H1 (cell line): ENCODE results near the gene PCDHA1. TPM values are rescaled to one million over a fixed set of nuclear protein-coding genes. Genes with fewer than 3 reads are reported as not detected.
"Not testable (repeated sequence)": the region's sequence is repeated elsewhere in the genome, so short reads cannot be mapped to it uniquely, and the experiment has no call there.

ENCODE experiments used
- CTCF ChIA-PET: fragments of 300-600 bp; sonication (Branson Sonifier 250); formaldehyde crosslinking; loops from one replicate; lab custom pipeline; 2021; ENCODE audit not compliant: partially characterized antibody; lab: Charles Lee
- POLR2A ChIA-PET: fragments of 300-600 bp; sonication (Branson Sonifier 250); formaldehyde crosslinking; loops from one replicate; lab custom pipeline; 2021; ENCODE audit warnings: inconsistent platforms; ENCODE audit not compliant: partially characterized antibody; lab: Charles Lee
- DNase-seq, 2 experiments: peaks; one replicate each; pipeline versions ENCODE4 v3.0.0 to v3.0.0-alpha.2; 2010 to 2022; ENCODE audit warnings: low spot score in 2 of 2, low read depth in 1 of 2, mixed read lengths in 1 of 2
- FAIRE-seq: peaks from 2 replicates; lab custom pipeline; 2011; peaks lifted over from hg19 to GRCh38; lab: Jason Lieb, UNC
- H2AFZ ChIP-seq: 2 replicates; pipeline ENCODE4 v1.8.1; 2012; ENCODE audit warnings: low read length, inconsistent platforms
- H2AK5ac ChIP-seq: 2 replicates; pipeline ENCODE4 v1.6.1; 2013; ENCODE audit warnings: low read depth, low read length
- H2BK120ac ChIP-seq: replicated peaks from 2 replicates; pipeline ENCODE3; 2013; ENCODE audit warnings: low read depth, low read length, inconsistent platforms
- H2BK12ac ChIP-seq: 2 replicates; pipeline ENCODE4 v1.6.1; 2013; ENCODE audit warnings: low read depth, low read length
- H2BK15ac ChIP-seq: 2 replicates; pipeline ENCODE4 v1.6.1; 2013; ENCODE audit warnings: low read length
- H2BK20ac ChIP-seq: 2 replicates; pipeline ENCODE4 v1.6.1; 2013; ENCODE audit warnings: low read length
- H2BK5ac ChIP-seq: 2 replicates; pipeline ENCODE4 v1.6.1; 2013; ENCODE audit warnings: low read depth, low read length
- H3K14ac ChIP-seq: 2 replicates; pipeline ENCODE4 v1.6.1; 2013; ENCODE audit warnings: inconsistent platforms; ENCODE audit not compliant: insufficient read length
- H3K18ac ChIP-seq: 2 replicates; pipeline ENCODE4 v1.6.1; 2013; ENCODE audit warnings: low read length; ENCODE audit errors: extremely low read depth
- H3K23ac ChIP-seq: 2 replicates; pipeline ENCODE4 v1.6.1; 2013; ENCODE audit warnings: inconsistent platforms; ENCODE audit not compliant: insufficient read length
- H3K23me2 ChIP-seq: 2 replicates; pipeline ENCODE4 v1.6.1; 2013; ENCODE audit warnings: low read depth, low read length
- H3K27ac ChIP-seq: 2 replicates; pipeline ENCODE4 v1.6.1; 2011; ENCODE audit warnings: low read depth, low read length, inconsistent platforms
- H3K27me3 ChIP-seq, 4 experiments: replicated peaks in 1 of 4; 1 replicate in 1 of 4; 2 replicates in 3 of 4; pipeline versions ENCODE4 v1.6.1 to v1.8.1; 2011 to 2013; ENCODE audit warnings: low read length in 3 of 4, mild to moderate bottlenecking in 3 of 4, inconsistent platforms in 2 of 4, mixed read lengths in 2 of 4, moderate library complexity in 1 of 4; ENCODE audit not compliant: control insufficient read depth in 3 of 4, insufficient read depth in 3 of 4; ENCODE audit errors: extremely low read depth in 1 of 4
- H3K36me3 ChIP-seq, 4 experiments: 2 replicates each; pipeline versions ENCODE4 v1.6.1 to v1.8.1; 2011 to 2013; ENCODE audit warnings: mild to moderate bottlenecking in 4 of 4, low read length in 3 of 4, moderate library complexity in 2 of 4, control low read depth in 1 of 4, inconsistent platforms in 1 of 4; ENCODE audit not compliant: insufficient read depth in 4 of 4, control insufficient read depth in 2 of 4
- H3K4ac ChIP-seq: replicated peaks from 2 replicates; pipeline ENCODE3; 2013; ENCODE audit warnings: low read length, low read depth, mixed read lengths, inconsistent platforms; ENCODE audit not compliant: insufficient read length
- H3K4me1 ChIP-seq, 4 experiments: replicated peaks in 1 of 4; 1 replicate in 1 of 4; 2 replicates in 3 of 4; pipeline versions ENCODE4 v1.6.1 to v1.8.1; 2011 to 2013; ENCODE audit warnings: low read length in 3 of 4, inconsistent platforms in 2 of 4, mixed read lengths in 1 of 4; ENCODE audit not compliant: insufficient read depth in 4 of 4, control insufficient read depth in 3 of 4
- H3K4me2 ChIP-seq, 2 experiments: 2 replicates each; pipeline versions ENCODE4 v1.6.1 to v1.8.1; 2011 to 2013; ENCODE audit warnings: low read depth in 2 of 2, low read length in 2 of 2, control low read depth in 1 of 2, inconsistent platforms in 1 of 2, mild to moderate bottlenecking in 1 of 2; ENCODE audit not compliant: insufficient read depth in 1 of 2
- H3K4me3 ChIP-seq, 4 experiments: fragments of 200-600, 300-600 bp in 1 of 4; sonication (generic), shearing (Covaris generic), sonication (Bioruptor Twin) in 1 of 4; 2 replicates each; pipeline versions ENCODE4 v1.5.1 to v1.8.1; 2011 to 2016; ENCODE audit warnings: low read length in 4 of 4, low read depth in 3 of 4, control low read depth in 2 of 4, inconsistent platforms in 2 of 4, mild to moderate bottlenecking in 2 of 4, mixed read lengths in 1 of 4, moderate library complexity in 1 of 4; ENCODE audit not compliant: insufficient read depth in 2 of 4; ENCODE audit errors: extremely low read depth in 1 of 4
- H3K56ac ChIP-seq: replicated peaks from 2 replicates; pipeline ENCODE3; 2013; ENCODE audit warnings: low read depth, mild to moderate bottlenecking, mixed read lengths, low read length, inconsistent platforms; ENCODE audit not compliant: insufficient read length
- H3K79me1 ChIP-seq: 2 replicates; pipeline ENCODE4 v1.6.1; 2013; ENCODE audit warnings: low read depth, low read length, control low read depth
- H3K79me2 ChIP-seq, 2 experiments: 2 replicates each; pipeline versions ENCODE4 v1.6.1 to v1.8.1; 2012 to 2013; ENCODE audit warnings: low read length in 2 of 2, mild to moderate bottlenecking in 2 of 2, inconsistent platforms in 1 of 2; ENCODE audit not compliant: insufficient read depth in 2 of 2, control insufficient read depth in 1 of 2
- H3K9ac ChIP-seq, 4 experiments: replicated peaks in 1 of 4; 1 replicate in 1 of 4; 2 replicates in 3 of 4; pipeline versions ENCODE4 v1.6.1 to v1.8.1; 2011 to 2013; ENCODE audit warnings: low read depth in 3 of 4, low read length in 3 of 4, control low read depth in 2 of 4, mild to moderate bottlenecking in 2 of 4, moderate library complexity in 2 of 4, inconsistent platforms in 1 of 4; ENCODE audit errors: extremely low read depth in 1 of 4
- H3K9me3 ChIP-seq, 2 experiments: 2 replicates each; pipeline versions ENCODE4 v1.6.1 to v1.8.1; 2012 to 2013; ENCODE audit warnings: mild to moderate bottlenecking in 2 of 2, moderate library complexity in 2 of 2, control low read depth in 1 of 2, inconsistent platforms in 1 of 2, low read depth in 1 of 2, low read length in 1 of 2, mixed read lengths in 1 of 2; ENCODE audit not compliant: insufficient read depth in 2 of 2
- H4K20me1 ChIP-seq, 2 experiments: replicated peaks in 1 of 2; 2 replicates each; pipeline versions ENCODE3 to v1.8.1; 2011 to 2013; ENCODE audit warnings: inconsistent platforms in 2 of 2, low read length in 2 of 2, mild to moderate bottlenecking in 1 of 2; ENCODE audit not compliant: insufficient read depth in 2 of 2, control insufficient read depth in 1 of 2
- H4K5ac ChIP-seq: 2 replicates; pipeline ENCODE4 v1.6.1; 2013; ENCODE audit warnings: low read length, low read depth, mixed read lengths, inconsistent platforms; ENCODE audit not compliant: insufficient read length
- H4K8ac ChIP-seq: 2 replicates; pipeline ENCODE4 v1.8.0; 2013; ENCODE audit warnings: mild to moderate bottlenecking, moderate library complexity, low read length, inconsistent platforms; ENCODE audit not compliant: insufficient read depth; ENCODE audit errors: extremely low read depth
- H4K91ac ChIP-seq: replicated peaks from 2 replicates; pipeline ENCODE3; 2013; ENCODE audit warnings: low read length, mixed read lengths, inconsistent platforms; ENCODE audit not compliant: insufficient read length
- BCL11A ChIP-seq, 2 experiments: IDR thresholded peaks; one replicate each; pipeline ENCODE4 v1.6.1; 2011; ENCODE audit warnings: low read depth in 2 of 2, low read length in 2 of 2, mild to moderate bottlenecking in 2 of 2
- JUN ChIP-seq: IDR thresholded peaks from 2 replicates; pipeline ENCODE4 v1.6.1; 2011; ENCODE audit warnings: low read depth, mild to moderate bottlenecking, improper control_type of control experiment, low read length
- MAFK ChIP-seq: IDR thresholded peaks from 2 replicates; pipeline ENCODE4 v1.6.1; 2012; ENCODE audit warnings: low read depth, mild to moderate bottlenecking, improper control_type of control experiment, low read length
- NRF1 ChIP-seq: IDR thresholded peaks from 2 replicates; pipeline ENCODE4 v1.6.1; 2011; ENCODE audit warnings: mild to moderate bottlenecking, low read depth, low read length, improper control_type of control experiment
- POLR2A ChIP-seq, 2 experiments: IDR thresholded peaks; 1 replicate in 1 of 2; 2 replicates in 1 of 2; pipeline ENCODE4 v1.6.1; 2011; ENCODE audit warnings: low read depth in 2 of 2, low read length in 2 of 2, mild to moderate bottlenecking in 2 of 2; ENCODE audit errors: control extremely low read depth in 1 of 2
- POLR2AphosphoS5 ChIP-seq: IDR thresholded peaks from 2 replicates; pipeline ENCODE4 v1.6.1; 2011; ENCODE audit warnings: low read depth, low read length
- POU5F1 ChIP-seq: IDR thresholded peaks from 2 replicates; pipeline ENCODE4 v1.6.1; 2011; ENCODE audit warnings: low read depth, mild to moderate bottlenecking, low read length, moderate library complexity
- TBP ChIP-seq: IDR thresholded peaks from 2 replicates; pipeline ENCODE4 v1.6.1; 2011; ENCODE audit warnings: low read depth, low read length, improper control_type of control experiment
- TCF12 ChIP-seq: IDR thresholded peaks from 2 replicates; pipeline ENCODE4 v1.6.1; 2011; ENCODE audit warnings: low read depth, mild to moderate bottlenecking, low read length
- WGBS, 2 experiments: shearing (Covaris generic) in 1 of 2; methylation state at CpG; one replicate each; pipeline versions ENCODE4 v1.1.6 to v1.1.7; 2013 to 2015; ENCODE audit warnings: low lambda C conversion rate in 2 of 2, mixed read lengths in 2 of 2, inconsistent platforms in 1 of 2, low coverage in 1 of 2, missing lambda C conversion rate in 1 of 2; ENCODE audit not compliant: insufficient replicate concordance in 2 of 2, insufficient coverage in 1 of 2, insufficient read length in 1 of 2; ENCODE audit errors: extremely low coverage in 1 of 2, missing lambda C conversion rate in 1 of 2; 5-methylcytosine and 5-hydroxymethylcytosine counted together
- polyA plus RNA-seq, 7 experiments: library from polyadenylated mRNA; depleted of rRNA in 3 of 7; stranded (reverse) in 5 of 7; unstranded in 2 of 7; fragments of >200 nt in 5 of 7; fragments of 200-250 nt in 2 of 7; gene quantifications; 1 replicate in 5 of 7; 2 replicates in 1 of 7; 4 replicates in 1 of 7; pipeline versions ENCODE4 v1.2.1 to v1.2.3, GENCODE V29; 2011 to 2013; ENCODE audit warnings: missing spikeins in 2 of 7, mixed read lengths in 2 of 7
- total RNA-seq: library from RNA; stranded (reverse); fragmentation: NEBNext Ultra II Directional; extraction: Animal tissue kit (Norgen Biotek cat#: 25700); gene quantifications from 2 replicates; pipeline ENCODE4 v1.2.1, GENCODE V29; 2021
- TF ChIP-seq, protein P1 (sequence below): IDR thresholded peaks from 2 replicates; pipeline ENCODE4 v1.6.1; 2012; ENCODE audit warnings: inconsistent platforms

The PCDHA1 gene
- total and polyA plus RNA-seq, 2 of the 8 experiments (the other 6 are each of a cell fraction or from before 2014, with no cell fraction given) = 0.23 to 0.50 TPM

DNA sequence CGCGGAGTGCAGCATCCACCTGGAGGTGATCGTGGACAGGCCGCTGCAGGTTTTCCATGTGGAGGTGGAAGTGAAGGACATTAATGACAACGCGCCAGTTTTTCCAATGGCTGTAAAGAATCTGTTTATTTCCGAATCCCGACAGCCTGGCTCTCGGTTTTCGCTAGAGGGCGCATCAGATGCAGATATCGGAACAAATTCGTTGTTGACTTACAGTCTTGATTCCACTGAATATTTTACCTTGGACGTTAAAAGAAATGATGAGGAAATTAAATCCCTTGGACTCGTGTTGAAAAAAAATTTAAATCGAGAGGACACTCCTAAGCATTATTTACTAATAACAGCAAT, 15.5 kb downstream of the PCDHA1 start (continued):
- TF ChIP-seq MAFK (no peak), TBP (no peak), NRF1 (no peak), POLR2AphosphoS5 (no peak), BCL11A (IDR thresholded peaks at IDR 0.05; ENCODE audit: low read depth in 2 of 2, low read length in 2 of 2) (no peak), POLR2A (IDR thresholded peaks at IDR 0.05; ENCODE audit: control extremely low read depth in 1 of 2, low read depth in 2 of 2, low read length in 2 of 2) (no peak), JUN (no peak), POU5F1 (no peak), TCF12 (no peak)
- TF ChIP-seq, protein P1, sequence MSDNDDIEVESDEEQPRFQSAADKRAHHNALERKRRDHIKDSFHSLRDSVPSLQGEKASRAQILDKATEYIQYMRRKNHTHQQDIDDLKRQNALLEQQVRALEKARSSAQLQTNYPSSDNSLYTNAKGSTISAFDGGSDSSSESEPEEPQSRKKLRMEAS = no peak

DNA sequence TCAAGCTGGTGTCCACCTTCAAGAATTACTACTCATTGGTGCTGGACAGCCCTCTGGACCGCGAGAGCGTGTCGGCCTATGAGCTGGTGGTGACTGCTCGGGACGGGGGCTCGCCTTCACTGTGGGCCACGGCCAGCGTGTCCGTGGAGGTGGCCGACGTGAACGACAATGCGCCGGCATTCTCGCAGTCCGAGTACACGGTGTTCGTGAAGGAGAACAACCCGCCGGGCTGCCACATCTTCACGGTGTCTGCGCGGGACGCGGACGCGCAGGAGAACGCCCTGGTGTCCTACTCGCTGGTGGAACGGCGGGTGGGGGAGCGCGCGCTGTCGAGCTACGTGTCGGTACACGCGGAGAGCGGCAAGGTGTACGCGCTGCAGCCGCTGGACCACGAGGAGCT, 16.4 kb downstream of the PCDHA1 start:
- H3K56ac ChIP-seq, DNase-seq, H2BK20ac ChIP-seq, H2BK120ac ChIP-seq, H3K4me1 ChIP-seq, H3K23ac ChIP-seq, H3K14ac ChIP-seq, H4K5ac ChIP-seq, H3K4me3 ChIP-seq, H2BK15ac ChIP-seq, H2AK5ac ChIP-seq, H3K4me2 ChIP-seq, H3K79me2 ChIP-seq, H3K27me3 ChIP-seq, H4K91ac ChIP-seq, H3K79me1 ChIP-seq, H2BK12ac ChIP-seq, H3K4ac ChIP-seq, POLR2A ChIA-PET, H3K23me2 ChIP-seq, H2AFZ ChIP-seq, H4K8ac ChIP-seq, H4K20me1 ChIP-seq, H2BK5ac ChIP-seq, FAIRE-seq, H3K18ac ChIP-seq, H3K27ac ChIP-seq, H3K9ac ChIP-seq: not testable (repeated sequence)
- CTCF ChIA-PET = interaction anchor here (0.8 to 1.6 kb wide), 4 partner anchors 10 to 73 kb away, joined by 3 to 4 read pairs (median 3); no protein-coding TSS in a partner anchor
- H3K9me3 ChIP-seq = peaks cover 0 to 21% of the 10 kb centered on the region in 2 experiments; a peak in 2 of 4 replicates
- H3K36me3 ChIP-seq = peaks cover 0 to 16% (median 0%) of the 10 kb centered on the region in 4 experiments; a peak in 3 of 8 replicates
- 98% methylated on average over 38 of the region's 45 CpGs; no CpG with 5 or more reads in 1 of the 2 experiments for WGBS, 2 experiments
